H4 (cell line): Measurements from ENCODE around the gene PRKCSH. TPM values are rescaled to one million over a fixed set of nuclear protein-coding genes. Genes with fewer than 3 reads are reported as not detected.
"Not testable (repeated sequence)": the region's sequence is repeated elsewhere in the genome, so short reads cannot be mapped to it uniquely, and the experiment has no call there.

Source experiments
- DNase-seq: peaks from one replicate; pipeline ENCODE4 v3.0.0-alpha.2; 2015; ENCODE audit warnings: low spot score
- total RNA-seq: library from RNA; depleted of rRNA; stranded (reverse); fragments of >200 nt; shearing (Covaris generic); gene quantifications from 2 replicates; pipeline ENCODE4 v1.2.3, GENCODE V29; 2014

PRKCSH gene
- total RNA-seq, 1 experiment from 2014 or later = 54.9 TPM

DNA sequence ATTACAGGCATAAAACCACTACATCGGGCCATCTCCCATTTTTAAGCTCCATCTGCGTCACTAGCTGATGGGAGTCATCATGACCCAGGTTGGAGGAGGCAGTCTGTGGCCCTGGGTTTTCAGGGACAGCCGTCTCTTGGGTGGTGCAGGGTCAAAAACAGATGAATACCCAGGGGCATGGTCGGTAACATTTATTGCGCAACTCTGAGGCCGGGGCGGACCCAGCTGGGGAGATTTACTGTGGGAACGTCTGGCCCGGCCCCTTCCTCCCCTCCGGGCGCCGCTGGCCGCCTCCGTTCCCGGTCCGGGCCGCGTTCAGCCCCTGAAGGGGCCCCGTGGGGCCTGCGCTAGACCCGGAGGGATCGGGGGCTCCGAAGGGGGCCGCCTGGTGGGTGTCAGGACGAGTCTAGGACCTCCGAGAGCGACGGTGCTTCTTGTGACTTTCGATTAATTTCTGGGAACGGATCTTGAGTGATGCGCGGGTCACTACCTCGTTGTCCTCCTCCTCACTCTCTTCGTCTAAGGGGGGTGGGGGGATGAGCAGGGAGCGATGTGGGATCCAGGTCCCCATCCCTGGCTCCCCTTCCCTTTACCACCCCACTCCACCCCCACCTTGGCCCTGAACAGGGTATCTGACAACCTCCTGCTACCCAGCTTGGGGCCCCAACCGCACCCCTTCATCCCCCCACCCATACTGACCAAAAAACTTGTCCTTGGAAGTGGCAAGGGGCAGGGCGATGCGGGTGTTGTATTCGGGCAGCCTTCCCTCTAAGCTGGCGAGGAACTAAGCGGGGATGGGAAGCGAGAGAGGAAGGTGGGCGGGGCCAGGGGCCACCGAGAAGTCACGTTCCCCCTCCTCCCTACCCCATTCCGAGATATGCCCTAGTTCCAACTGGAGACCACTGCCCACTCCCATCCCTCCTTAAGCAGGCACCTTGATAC lies 14.7 kb upstream of the PRKCSH start:
- no peak for DNase-seq

DNA sequence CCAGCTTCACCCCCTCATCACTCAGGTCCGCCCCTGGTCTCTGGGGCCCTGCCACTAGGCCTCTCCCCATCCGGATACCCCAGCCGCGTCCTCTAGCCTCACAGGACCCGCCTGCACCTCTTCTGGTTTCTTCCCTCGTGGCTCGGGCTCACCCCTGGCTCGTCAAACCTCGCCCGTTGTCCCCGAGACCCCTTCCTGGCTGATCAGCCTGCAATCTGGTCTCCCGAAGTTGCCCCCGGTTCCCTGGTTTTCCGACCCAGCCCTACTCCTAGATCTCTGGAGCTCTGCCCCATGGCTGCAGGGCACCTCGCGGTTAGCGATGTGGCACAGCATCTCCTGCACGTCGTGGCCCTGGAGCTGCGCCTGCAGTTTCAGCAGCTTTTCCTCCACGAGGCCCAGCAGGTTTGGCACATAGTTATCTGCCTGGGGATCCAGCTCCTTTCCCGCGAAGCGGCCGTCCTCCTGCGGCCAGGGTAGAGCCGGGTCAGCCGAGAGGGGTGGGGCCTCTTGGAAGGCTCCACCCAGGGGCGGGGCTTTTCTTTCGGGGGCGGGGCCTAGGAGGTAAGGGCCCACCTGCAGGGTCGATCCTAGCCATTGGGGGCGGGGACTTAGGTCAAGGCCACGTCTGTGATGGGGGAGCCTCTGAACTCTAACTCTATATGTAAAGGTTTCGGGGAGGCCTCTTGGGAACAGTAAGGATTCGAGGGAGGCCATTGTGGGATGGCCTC lies 13.9 kb upstream of the PRKCSH start:
- DNase-seq = no peak

GRCh38 chr19:11422163-11423065 lies 13.0 kb upstream of the PRKCSH start:
- no peak for DNase-seq

GRCh38 chr19:11423164-11423790 lies 12.2 kb upstream of the PRKCSH start:
- no peak for DNase-seq

GRCh38 chr19:11423791-11424181 lies 11.6 kb upstream of the PRKCSH start:
- DNase-seq = no peak

DNA sequence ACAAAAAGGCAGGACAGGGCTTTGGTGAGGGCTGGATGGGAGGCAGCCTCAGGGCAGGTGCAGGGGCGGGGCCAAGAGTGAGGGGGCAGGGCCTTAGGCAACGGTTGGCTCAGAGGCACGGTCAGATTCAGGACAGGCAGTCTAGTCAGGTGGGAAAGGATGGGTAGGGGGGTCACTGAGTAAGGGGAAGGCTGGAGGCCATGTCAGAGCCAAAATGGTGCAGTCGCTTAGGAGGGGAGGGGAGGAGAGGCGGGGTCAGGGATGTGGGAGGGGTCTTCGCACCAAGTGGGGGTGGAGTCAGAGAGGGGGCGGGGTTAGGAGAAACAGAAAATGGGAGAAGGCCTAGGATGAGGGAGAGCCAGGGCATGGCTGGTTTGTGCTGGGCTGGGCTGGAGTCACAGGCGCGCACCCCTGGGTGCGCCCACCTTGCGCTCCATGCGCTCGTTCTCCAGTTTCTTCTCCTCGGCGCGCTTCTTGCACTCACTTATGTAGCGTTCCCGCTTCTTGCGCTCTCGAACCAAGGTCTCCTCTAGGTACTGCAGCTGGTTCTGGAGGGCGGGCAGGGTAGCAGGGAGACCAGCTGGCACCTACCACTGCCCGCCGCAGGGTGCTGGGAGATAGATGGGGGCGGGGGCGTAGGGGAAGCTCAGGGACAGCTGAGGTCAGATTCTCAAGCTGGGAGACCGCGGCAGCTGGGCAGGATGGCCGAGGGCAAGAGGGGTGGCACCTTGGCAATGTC lies 9.5 kb upstream of the PRKCSH start:
- DNase-seq = no peak

DNA sequence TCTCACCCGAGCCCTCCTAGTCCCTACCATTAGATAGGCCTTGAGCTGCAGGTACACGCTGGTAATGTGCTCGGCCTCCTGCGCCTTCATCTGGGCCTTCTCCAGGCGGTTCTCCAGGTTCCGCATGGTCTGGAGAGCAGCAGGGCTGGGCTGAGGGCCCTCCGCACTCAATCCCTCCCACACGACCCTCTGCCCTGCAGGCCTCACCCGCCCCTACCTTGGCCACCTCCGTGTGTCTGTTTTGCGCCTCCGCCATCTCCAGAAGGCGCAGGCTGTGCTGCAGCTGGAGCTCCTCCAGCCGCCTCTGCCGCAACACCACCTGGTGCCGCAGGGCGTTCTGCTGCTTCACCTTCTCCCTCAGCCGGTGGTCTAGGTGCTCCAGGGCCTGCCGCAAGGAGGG lies 8.8 kb upstream of the PRKCSH start:
- no peak for DNase-seq

GRCh38 chr19:11433526-11433925 lies 1.9 kb upstream of the PRKCSH start:
- not testable (repeated sequence) for DNase-seq

DNA sequence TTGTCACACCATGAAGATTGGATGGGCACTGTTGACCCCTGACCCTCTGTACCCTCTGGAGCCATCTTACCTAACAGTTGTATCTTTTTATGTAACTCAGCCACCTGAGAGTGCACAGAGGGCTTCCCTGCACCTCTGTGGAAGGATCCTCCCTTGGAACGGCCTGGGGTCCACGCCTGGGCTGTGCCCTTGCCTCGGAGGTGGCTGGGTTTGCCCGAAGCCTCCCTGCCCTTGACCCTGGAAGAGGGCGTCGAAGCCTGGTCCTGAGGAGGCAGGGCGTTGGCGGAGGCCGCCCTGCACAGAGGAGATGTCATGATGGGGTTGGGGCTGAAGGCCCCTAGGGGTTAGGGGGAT lies 755 bp upstream of the PRKCSH start:
- DNase-seq = no peak

GRCh38 chr19:11435833-11436313 lies 438 bp downstream of the PRKCSH start:
- no peak for DNase-seq

DNA sequence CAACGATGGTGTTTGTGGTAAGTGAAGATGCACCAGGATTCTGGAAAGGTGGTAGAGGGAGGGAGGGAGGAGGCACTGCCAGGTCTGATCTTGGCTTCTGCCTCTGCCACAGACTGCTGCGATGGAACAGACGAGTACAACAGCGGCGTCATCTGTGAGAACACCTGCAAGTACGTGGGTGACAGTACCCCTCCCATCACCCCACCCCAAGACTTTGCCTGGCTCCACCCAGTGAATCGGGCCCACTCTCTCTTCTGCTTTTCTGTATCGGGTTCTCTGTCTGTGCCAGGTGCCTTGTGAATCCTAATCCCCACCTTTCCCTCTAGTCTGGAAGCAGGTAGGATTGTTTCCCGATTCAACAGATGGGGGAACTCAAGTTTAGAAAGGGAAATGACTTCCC lies 2.5 kb downstream of the PRKCSH start:
- no peak for DNase-seq

DNA sequence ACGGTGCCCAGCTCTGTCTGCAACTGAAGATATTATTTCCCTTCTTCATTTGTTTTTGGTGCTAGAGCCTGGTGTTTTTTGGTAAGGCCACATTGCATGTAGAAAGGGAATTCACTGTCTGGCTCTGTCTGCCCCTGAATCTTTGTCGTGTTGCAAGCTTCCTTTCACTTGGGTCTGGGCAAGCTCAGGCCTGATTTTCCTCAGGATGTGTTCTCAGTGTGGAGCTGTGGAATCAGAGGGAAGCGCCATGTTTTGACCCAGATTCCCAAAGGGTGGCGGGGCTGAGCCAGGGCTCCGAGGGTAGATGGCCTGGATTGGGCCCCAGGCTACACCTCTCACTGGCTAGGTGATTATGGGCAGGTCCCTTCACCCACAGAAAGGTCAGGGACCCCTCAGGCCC lies 8.6 kb downstream of the PRKCSH start:
- DNase-seq = no peak

- DNase-seq = no peak
Observed at GRCh38 chr19:11445141-11445540, 9.7 kb downstream of the PRKCSH start.

- DNase-seq = no peak
Observed at GRCh38 chr19:11446271-11446651, 10.8 kb downstream of the PRKCSH start.

- no peak for DNase-seq
Observed at GRCh38 chr19:11446652-11447301, 11.3 kb downstream of the PRKCSH start.

DNA sequence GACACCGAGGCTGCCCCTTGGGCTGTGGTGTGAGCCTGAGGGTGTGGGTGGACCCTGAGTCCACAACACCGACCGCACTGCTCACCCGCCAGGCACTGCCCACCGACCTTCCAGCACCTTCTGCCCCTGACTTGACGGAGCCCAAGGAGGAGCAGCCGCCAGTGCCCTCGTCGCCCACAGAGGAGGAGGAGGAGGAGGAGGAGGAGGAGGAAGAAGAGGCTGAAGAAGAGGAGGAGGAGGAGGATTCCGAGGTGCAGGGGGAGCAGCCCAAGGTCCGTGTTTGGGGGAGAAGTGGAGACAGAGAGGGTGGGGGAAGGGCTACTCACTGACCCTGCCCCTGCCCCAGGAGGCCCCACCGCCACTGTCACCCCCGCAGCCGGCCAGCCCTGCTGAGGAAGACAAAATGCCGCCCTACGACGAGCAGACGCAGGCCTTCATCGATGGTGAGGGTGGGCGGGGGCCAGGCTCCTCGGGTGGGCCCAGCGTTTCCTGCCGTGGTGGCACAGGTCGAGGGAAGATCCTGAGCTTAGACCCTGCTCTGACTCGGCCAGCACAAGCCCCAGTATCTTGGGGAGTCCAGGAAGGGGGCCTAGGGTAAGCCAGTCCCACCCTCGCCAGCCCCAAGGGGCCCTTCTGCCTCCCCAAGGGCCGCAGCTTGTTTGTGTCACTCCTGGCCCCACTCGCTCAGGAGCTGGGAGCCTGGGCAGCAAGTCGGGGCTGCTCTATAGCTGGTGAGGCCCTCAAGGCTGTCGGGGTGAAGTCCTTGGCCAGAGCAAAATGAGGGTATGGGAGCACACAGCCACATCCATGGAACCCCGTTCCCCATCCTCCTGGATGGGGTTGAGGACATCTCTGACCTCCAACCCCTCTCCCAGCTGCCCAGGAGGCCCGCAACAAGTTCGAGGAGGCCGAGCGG lies 12.2 kb downstream of the PRKCSH start:
- no peak for DNase-seq

DNA sequence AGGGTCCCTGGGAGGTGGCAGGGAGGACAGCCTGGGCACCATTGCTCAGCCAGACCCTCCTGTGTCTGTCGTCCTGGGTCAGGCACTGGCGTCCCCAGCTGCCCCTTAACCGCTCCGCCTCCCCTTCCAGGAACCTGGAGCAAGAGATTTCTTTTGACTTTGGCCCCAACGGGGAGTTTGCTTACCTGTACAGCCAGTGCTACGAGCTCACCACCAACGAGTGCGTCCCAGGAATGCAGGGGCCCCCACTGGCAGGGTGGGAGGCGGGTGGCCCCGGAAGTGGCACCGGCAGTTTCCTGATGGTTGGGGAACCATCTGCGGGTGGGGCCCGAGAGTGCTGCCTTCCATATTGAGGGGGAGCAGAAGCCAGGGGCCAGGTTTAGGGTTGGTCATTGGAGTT lies 13.0 kb downstream of the PRKCSH start:
- DNase-seq = no peak

GRCh38 chr19:11448923-11449554 lies 13.6 kb downstream of the PRKCSH start:
- no peak for DNase-seq
